HepG2 (cell line): ENCODE measurements around the gene MAP3K5.

ENCODE experiments used
- DR1 ChIP-seq: sonication (generic); formaldehyde crosslinking; IDR thresholded peaks from 2 replicates; pipeline ENCODE4 v1.8.0; 2021; ENCODE audit warnings: mild to moderate bottlenecking, missing genetic modification reagents, inconsistent platforms
- KAT8 ChIP-seq: IDR thresholded peaks from 2 replicates; pipeline ENCODE4 v1.6.1; 2016; ENCODE audit warnings: missing genetic modification reagents, missing compliant biosample characterization
- NCOA1 ChIP-seq: sonication (generic); formaldehyde crosslinking; IDR thresholded peaks from 2 replicates; pipeline ENCODE4 v1.9.0; 2021; ENCODE audit warnings: missing genetic modification reagents
- NPAS2 ChIP-seq: sonication (generic); formaldehyde crosslinking; IDR thresholded peaks from 2 replicates; pipeline ENCODE4 v1.8.0; 2022; ENCODE audit warnings: mild to moderate bottlenecking, missing genetic modification reagents, borderline replicate concordance
- POLR2AphosphoS5 ChIP-seq: IDR thresholded peaks from 2 replicates; pipeline ENCODE4 v1.6.1; 2012; ENCODE audit warnings: low read depth, low read length
- PRPF4 ChIP-seq: fragments of 200-400 bp; formaldehyde crosslinking; IDR thresholded peaks from 2 replicates; pipeline ENCODE4 v1.6.1; 2016; ENCODE audit warnings: low read length, low read depth; ENCODE audit not compliant: poor library complexity, severe bottlenecking
- TFDP2 ChIP-seq: sonication (generic); formaldehyde crosslinking; IDR thresholded peaks from 2 replicates; pipeline ENCODE4 v1.4.0; 2020; ENCODE audit warnings: missing genetic modification reagents
- ZNF274 ChIP-seq: sonication (generic); formaldehyde crosslinking; IDR thresholded peaks from 2 replicates; pipeline ENCODE4 v1.5.1; 2020; ENCODE audit warnings: mild to moderate bottlenecking, missing genetic modification reagents
- TF ChIP-seq, protein P1 (sequence below): sonication (generic); formaldehyde crosslinking; IDR thresholded peaks from 2 replicates; pipeline ENCODE4 v1.5.0; 2020; ENCODE audit warnings: mild to moderate bottlenecking, missing genetic modification reagents, moderate library complexity

- TF ChIP-seq DR1 (CRISPR knock-in tag) (no peak), KAT8 (no peak), ZNF274 (CRISPR knock-in tag) (no peak), NPAS2 (CRISPR knock-in tag) (no peak), POLR2AphosphoS5 (no peak), PRPF4 (no peak), TFDP2 (CRISPR knock-in tag) (no peak), NCOA1 (CRISPR knock-in tag) (no peak)
- TF ChIP-seq, protein P1, sequence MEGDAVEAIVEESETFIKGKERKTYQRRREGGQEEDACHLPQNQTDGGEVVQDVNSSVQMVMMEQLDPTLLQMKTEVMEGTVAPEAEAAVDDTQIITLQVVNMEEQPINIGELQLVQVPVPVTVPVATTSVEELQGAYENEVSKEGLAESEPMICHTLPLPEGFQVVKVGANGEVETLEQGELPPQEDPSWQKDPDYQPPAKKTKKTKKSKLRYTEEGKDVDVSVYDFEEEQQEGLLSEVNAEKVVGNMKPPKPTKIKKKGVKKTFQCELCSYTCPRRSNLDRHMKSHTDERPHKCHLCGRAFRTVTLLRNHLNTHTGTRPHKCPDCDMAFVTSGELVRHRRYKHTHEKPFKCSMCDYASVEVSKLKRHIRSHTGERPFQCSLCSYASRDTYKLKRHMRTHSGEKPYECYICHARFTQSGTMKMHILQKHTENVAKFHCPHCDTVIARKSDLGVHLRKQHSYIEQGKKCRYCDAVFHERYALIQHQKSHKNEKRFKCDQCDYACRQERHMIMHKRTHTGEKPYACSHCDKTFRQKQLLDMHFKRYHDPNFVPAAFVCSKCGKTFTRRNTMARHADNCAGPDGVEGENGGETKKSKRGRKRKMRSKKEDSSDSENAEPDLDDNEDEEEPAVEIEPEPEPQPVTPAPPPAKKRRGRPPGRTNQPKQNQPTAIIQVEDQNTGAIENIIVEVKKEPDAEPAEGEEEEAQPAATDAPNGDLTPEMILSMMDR (CRISPR knock-in tag), result no peak
Measured at GRCh38 chr6:136593748-136594490, 198.4 kb downstream of the MAP3K5 start.
